H1 (cell line): Measurements from ENCODE around the gene SLC1A2.

Source experiments
- ATF3 ChIP-seq: IDR thresholded peaks from 2 replicates; pipeline ENCODE4 v1.6.1; 2011; ENCODE audit warnings: low read depth, mild to moderate bottlenecking, low read length; ENCODE audit not compliant: insufficient read depth
- CEBPB ChIP-seq: IDR thresholded peaks from 2 replicates; pipeline ENCODE4 v1.6.1; 2012; ENCODE audit warnings: low read depth, low read length
- EZH2 ChIP-seq: fragments of 200-600 bp; sonication (generic); IDR thresholded peaks from 2 replicates; pipeline ENCODE4 v1.7.1; 2012; ENCODE audit warnings: low read depth, mild to moderate bottlenecking, moderate library complexity, low read length, inconsistent platforms; ENCODE audit not compliant: severe bottlenecking
- HDAC6 ChIP-seq: IDR thresholded peaks from one replicate; pipeline ENCODE4 v1.7.1; 2012; ENCODE audit warnings: low read depth, mild to moderate bottlenecking, inconsistent platforms, low read length, moderate library complexity
- JUN ChIP-seq: IDR thresholded peaks from 2 replicates; pipeline ENCODE4 v1.6.1; 2011; ENCODE audit warnings: low read depth, mild to moderate bottlenecking, improper control_type of control experiment, low read length
- NRF1 ChIP-seq: IDR thresholded peaks from 2 replicates; pipeline ENCODE4 v1.6.1; 2011; ENCODE audit warnings: mild to moderate bottlenecking, low read depth, low read length, improper control_type of control experiment
- RXRA ChIP-seq: IDR thresholded peaks from 2 replicates; pipeline ENCODE4 v1.6.1; 2011; ENCODE audit warnings: low read depth, mild to moderate bottlenecking, low read length, moderate library complexity; ENCODE audit not compliant: insufficient read depth
- TAF1 ChIP-seq: IDR thresholded peaks from 2 replicates; pipeline ENCODE4 v1.6.1; 2011; ENCODE audit warnings: mild to moderate bottlenecking, low read depth, low read length
- ZNF274 ChIP-seq: IDR thresholded peaks from 2 replicates; pipeline ENCODE4 v1.7.0; 2012; ENCODE audit warnings: low read length, borderline replicate concordance; ENCODE audit errors: extremely low read depth
- TF ChIP-seq, protein P1 (sequence below): IDR thresholded peaks from 2 replicates; pipeline ENCODE4 v1.6.1; 2012; ENCODE audit warnings: inconsistent platforms
- TF ChIP-seq, protein P2 (sequence below), 3 experiments: IDR thresholded peaks; 1 replicate in 2 of 3; 2 replicates in 1 of 3; pipeline versions ENCODE4 v1.5.1 to v1.6.1; 2011; ENCODE audit warnings: low read length in 3 of 3, mild to moderate bottlenecking in 3 of 3, inconsistent platforms in 2 of 3, low read depth in 1 of 3, moderate library complexity in 1 of 3; ENCODE audit not compliant: insufficient read depth in 1 of 3; ENCODE audit errors: control extremely low read depth in 1 of 3

GRCh38 chr11:35237351-35237750 lies 182.0 kb downstream of the SLC1A2 start:
- TF ChIP-seq, protein P1, sequence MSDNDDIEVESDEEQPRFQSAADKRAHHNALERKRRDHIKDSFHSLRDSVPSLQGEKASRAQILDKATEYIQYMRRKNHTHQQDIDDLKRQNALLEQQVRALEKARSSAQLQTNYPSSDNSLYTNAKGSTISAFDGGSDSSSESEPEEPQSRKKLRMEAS = no peak
- no peak for TF ChIP-seq HDAC6
- TF ChIP-seq JUN = no peak
- TF ChIP-seq, protein P2, sequence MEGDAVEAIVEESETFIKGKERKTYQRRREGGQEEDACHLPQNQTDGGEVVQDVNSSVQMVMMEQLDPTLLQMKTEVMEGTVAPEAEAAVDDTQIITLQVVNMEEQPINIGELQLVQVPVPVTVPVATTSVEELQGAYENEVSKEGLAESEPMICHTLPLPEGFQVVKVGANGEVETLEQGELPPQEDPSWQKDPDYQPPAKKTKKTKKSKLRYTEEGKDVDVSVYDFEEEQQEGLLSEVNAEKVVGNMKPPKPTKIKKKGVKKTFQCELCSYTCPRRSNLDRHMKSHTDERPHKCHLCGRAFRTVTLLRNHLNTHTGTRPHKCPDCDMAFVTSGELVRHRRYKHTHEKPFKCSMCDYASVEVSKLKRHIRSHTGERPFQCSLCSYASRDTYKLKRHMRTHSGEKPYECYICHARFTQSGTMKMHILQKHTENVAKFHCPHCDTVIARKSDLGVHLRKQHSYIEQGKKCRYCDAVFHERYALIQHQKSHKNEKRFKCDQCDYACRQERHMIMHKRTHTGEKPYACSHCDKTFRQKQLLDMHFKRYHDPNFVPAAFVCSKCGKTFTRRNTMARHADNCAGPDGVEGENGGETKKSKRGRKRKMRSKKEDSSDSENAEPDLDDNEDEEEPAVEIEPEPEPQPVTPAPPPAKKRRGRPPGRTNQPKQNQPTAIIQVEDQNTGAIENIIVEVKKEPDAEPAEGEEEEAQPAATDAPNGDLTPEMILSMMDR (IDR thresholded peaks at IDR 0.05; ENCODE audit: control extremely low read depth in 1 of 3, insufficient read depth in 1 of 3, low read depth in 1 of 3, low read length in 3 of 3) = no peak
- no peak for TF ChIP-seq TAF1
- no peak for TF ChIP-seq CEBPB
- no peak for TF ChIP-seq NRF1
- TF ChIP-seq RXRA = no peak
- no peak for TF ChIP-seq EZH2
- no peak for TF ChIP-seq ZNF274
- no peak for TF ChIP-seq ATF3
